IPS-15b (cell line): ENCODE data around the gene ACTR1A.

Source experiments
- H3K27me3 ChIP-seq: one replicate; pipeline ENCODE4 v1.6.1; 2013; ENCODE audit warnings: low read length; ENCODE audit not compliant: control insufficient read depth, insufficient read depth
- H3K36me3 ChIP-seq: one replicate; pipeline ENCODE4 v1.6.1; 2013; ENCODE audit warnings: low read length; ENCODE audit not compliant: control insufficient read depth, insufficient read depth
- H3K4me1 ChIP-seq: one replicate; pipeline ENCODE4 v1.6.1; 2013; ENCODE audit warnings: mild to moderate bottlenecking, low read length; ENCODE audit not compliant: control insufficient read depth, insufficient read depth
- H3K4me3 ChIP-seq: one replicate; pipeline ENCODE4 v1.5.1; 2013; ENCODE audit warnings: low read depth, low read length
- H3K9ac ChIP-seq: one replicate; pipeline ENCODE4 v1.6.1; 2013; ENCODE audit warnings: low read depth, mild to moderate bottlenecking, low read length
- H3K9me3 ChIP-seq: one replicate; pipeline ENCODE4 v1.6.1; 2013; ENCODE audit warnings: mild to moderate bottlenecking, low read length; ENCODE audit not compliant: control insufficient read depth, insufficient read depth

ACTR1A gene

DNA sequence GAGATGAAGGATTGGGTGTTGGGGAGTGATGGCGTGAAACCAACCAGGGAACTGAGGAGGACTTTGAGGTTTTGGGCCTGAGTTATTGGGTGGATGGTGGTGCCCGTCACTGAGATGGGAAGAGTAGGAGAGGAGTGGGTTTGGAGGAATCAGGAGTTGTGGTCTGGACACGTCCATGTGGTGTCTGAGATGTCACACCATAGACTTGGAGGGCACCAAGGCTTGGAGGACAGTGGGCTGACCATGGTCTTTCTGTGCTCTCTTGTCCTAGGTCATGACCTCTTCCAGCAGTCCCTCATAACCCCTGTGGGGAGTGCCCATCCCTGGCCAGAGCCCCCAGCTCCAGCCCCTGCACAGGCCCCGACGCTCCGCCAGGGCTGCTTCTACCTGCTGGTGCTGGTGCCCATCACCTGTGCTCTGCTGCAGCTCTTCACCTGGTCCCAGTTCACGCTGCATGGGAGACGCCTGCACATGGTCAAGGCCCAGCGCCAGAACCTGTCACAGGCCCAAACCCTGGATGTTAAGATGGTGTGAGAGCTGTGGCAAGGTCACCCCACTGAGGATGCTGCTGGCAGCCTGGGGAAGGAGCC, 27.0 kb downstream of the ACTR1A start:
- Histone ChIP-seq H3K36me3 (peaks cover 21% of the 10 kb centered on the region), H3K4me3 (no peak overlapping the region), H3K4me1 (no peaks in the 10 kb centered on the region), H3K9me3 (no peaks in the 10 kb centered on the region), H3K9ac (no peak overlapping the region), H3K27me3 (no peaks in the 10 kb centered on the region)

DNA sequence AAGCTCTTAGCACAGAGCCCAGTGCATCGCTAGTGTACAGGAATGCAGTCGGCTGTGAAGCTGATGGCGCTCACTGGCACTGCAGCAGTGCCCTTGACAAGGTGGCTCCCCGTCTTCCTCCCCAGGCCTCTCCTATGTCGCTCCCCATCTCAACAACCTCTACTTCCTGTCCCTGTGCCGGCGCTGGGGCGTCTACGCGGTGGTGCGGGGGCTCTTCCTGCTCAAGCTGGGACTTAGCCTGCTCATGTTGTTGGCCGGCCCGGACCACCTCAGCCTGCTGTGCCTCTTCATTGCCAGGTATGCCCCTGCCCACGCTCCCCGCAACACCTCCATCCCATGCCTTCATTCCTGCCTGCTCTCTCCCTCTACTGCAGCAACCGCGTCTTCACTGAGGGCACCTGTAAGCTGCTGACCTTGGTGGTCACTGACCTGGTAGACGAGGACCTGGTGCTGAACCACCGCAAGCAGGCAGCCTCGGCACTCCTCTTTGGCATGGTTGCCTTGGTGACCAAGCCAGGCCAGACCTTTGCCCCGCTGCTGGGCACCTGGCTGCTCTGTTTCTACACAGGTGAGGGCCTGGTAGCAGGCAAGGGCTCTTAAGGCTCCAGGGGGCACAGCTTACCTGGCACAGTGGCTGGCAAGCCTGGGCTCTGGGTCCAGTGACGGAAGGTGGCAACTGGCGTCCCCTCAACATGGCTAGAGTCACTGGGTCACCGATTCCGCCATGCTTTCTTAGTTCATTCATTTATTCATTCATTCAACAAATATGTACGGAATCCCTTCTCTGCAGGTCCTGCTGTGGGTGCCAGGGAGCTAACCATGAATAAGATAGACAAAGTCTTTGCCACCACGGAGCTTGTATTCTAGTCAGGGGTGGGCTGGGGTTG, 28.8 kb downstream of the ACTR1A start:
- no peak overlapping the region for H3K4me3 ChIP-seq
- peaks cover 22% of the 10 kb centered on the region for H3K36me3 ChIP-seq
- H3K4me1 ChIP-seq: no peaks in the 10 kb centered on the region
- no peaks in the 10 kb centered on the region for H3K27me3 ChIP-seq
- H3K9me3 ChIP-seq: no peaks in the 10 kb centered on the region
- H3K9ac ChIP-seq: no peak overlapping the region

DNA sequence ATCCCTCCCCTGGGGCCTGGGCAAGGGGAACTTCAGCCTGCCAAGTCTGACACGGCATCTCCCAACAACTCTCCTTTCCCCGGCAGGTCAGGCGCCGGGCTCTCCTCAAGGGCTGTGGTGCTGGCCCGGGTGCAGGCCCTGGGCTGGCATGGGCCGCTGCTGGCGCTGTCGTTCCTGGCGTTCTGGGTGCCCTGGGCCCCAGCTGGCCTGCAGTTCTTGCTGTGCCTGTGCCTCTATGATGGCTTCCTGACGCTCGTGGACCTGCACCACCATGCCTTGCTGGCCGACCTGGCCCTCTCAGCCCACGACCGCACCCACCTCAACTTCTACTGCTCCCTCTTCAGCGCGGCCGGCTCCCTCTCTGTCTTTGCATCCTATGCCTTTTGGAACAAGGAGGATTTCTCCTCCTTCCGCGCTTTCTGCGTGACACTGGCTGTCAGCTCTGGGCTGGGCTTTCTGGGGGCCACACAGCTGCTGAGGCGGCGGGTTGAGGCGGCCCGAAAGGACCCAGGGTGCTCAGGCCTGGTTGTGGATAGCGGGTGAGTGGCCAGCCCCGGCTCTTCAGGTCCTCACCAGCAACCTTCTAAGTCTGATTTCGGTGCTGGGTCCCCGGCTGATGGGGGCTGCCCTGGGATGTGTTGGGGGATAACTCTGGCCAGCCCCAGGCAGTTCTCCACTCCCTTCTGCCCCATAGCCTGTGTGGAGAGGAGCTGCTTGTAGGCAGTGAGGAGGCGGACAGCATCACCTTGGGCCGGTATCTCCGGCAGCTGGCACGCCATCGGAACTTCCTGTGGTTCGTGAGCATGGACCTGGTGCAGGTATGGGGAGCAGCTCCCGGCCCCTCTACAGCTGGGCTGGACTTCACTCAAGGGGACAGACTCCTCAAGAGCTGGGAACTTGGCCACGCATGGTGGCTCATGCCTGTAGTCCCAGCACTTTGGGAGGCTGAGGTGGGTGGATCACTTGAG, 31.6 kb downstream of the ACTR1A start:
- H3K36me3 ChIP-seq: peaks cover 25% of the 10 kb centered on the region

DNA sequence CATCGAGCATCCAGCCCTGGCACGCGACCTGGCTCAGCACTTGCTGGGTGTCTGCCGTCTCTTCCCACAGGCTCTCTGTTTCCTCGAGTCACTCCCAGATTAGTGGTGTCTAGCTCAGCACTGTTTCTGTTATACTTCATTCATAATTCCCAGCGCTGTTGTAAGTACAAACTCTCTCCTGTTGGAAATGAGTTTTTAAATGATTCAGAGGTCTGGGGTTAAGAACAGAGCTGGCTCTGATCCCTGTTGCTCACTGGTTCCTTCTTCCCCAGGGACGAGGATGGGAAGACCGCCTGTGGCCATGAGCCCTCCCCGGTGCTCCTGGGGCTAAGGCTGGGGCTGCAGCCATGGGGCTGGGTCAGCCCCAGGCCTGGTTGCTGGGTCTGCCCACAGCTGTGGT, 33.8 kb downstream of the ACTR1A start:
- H3K4me3 ChIP-seq: no peak overlapping the region
- H3K4me1 ChIP-seq: no peaks in the 10 kb centered on the region
- H3K27me3 ChIP-seq: no peaks in the 10 kb centered on the region
- peaks cover 17% of the 10 kb centered on the region for H3K36me3 ChIP-seq
- H3K9ac ChIP-seq: no peak overlapping the region
- no peaks in the 10 kb centered on the region for H3K9me3 ChIP-seq

More for the DNA sequence above, 31.6 kb downstream of the ACTR1A start:
- Histone ChIP-seq H3K9ac (no peak overlapping the region), H3K4me3 (no peak overlapping the region), H3K4me1 (no peaks in the 10 kb centered on the region), H3K9me3 (no peaks in the 10 kb centered on the region), H3K27me3 (no peaks in the 10 kb centered on the region)

DNA sequence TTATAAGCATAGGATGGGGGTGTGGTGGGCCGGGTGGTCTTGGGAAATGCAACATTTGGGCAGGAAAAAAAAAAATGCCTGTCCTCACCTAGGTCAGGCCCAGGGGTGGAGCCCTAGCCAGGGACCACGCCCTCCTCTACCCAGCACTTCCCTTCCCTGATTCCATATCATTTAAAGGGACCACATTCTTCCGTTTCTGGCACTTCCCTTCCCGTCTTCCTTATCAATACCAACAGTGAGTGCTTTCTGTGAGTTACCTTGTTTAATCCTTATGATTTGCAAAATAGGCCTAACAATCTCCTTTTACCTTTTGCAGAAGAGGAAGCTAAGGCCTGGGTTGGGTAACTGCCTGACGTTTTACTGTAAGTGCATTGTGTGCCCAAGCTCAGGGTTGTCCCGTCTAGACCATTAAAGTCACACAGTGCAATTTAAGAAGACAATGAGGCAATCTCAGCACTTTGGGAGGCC, 34.5 kb downstream of the ACTR1A start:
- H3K9ac ChIP-seq: no peak overlapping the region
- H3K9me3 ChIP-seq: no peaks in the 10 kb centered on the region
- no peak overlapping the region for H3K4me3 ChIP-seq
- no peaks in the 10 kb centered on the region for H3K4me1 ChIP-seq
- H3K27me3 ChIP-seq: no peaks in the 10 kb centered on the region
- H3K36me3 ChIP-seq: peaks cover 14% of the 10 kb centered on the region

DNA sequence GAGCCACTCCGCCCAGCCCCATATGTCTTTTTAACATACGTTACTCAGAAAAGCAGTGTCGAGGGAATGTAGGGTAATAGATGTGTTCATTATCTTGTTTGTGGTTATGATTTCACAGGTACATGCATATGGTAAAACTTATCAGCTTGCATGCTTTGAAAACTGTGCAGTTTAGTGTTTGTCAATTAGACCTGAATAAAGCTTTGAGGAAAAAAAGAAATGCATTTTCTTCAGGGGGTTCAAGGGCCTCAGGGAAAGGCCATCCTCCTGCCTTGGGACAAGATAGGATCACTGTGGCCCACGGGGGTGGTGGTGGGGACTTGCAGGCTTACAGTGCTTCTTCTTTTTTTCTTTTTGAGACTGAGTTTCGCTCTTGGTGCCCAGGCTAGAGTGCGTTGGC, 35.2 kb downstream of the ACTR1A start:
- Histone ChIP-seq H3K9ac (no peak overlapping the region), H3K9me3 (no peaks in the 10 kb centered on the region), H3K27me3 (no peaks in the 10 kb centered on the region), H3K36me3 (peaks cover 14% of the 10 kb centered on the region), H3K4me1 (peaks cover 2% of the 10 kb centered on the region), H3K4me3 (no peak overlapping the region)

DNA sequence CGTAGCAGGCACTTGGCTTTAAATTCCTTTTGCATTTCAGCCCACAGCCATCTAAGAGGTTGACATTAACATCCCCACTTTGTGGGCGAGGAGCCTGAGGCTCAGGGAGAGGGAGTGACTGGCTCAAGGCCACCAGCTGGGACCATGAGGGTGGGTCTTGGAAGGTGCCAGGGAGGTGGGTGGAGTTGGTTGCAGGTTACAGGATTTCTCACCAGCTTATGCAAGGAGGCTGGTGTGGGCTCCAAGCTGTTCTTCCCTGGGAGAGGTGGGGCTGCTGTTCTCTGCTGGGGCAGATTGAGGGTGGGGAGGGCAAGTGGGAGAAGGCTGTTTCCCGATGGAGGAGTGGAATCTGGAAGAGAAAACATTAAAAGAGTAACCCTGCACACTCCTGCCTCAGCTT, 37.0 kb downstream of the ACTR1A start:
- H3K36me3 ChIP-seq: peaks cover 9% of the 10 kb centered on the region
- no peak overlapping the region for H3K4me3 ChIP-seq
- no peak overlapping the region for H3K9ac ChIP-seq
- no peaks in the 10 kb centered on the region for H3K27me3 ChIP-seq
- H3K4me1 ChIP-seq: peaks cover 11% of the 10 kb centered on the region
- H3K9me3 ChIP-seq: no peaks in the 10 kb centered on the region

DNA sequence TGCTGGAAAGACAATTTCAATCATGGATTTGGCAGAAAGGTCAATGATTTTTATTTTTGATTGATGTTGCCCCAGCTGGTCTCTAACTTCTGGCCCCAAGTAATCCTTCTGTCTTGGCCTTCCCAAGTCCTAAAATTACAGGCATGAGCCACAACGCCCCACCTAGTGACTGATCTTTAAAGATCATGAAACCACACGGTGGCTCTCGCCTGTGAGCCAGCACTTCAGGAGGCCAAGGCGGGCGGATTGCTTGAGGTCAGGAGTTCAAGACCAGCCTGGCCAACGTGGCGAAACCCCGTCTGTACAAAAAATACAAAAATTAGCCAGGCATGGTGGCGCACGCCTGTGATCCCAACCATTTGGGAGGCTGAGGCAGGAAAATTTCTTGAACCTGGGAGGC, 38.5 kb downstream of the ACTR1A start:
- Histone ChIP-seq H3K27me3 (no peaks in the 10 kb centered on the region), H3K4me3 (no peak overlapping the region), H3K9ac (no peak overlapping the region), H3K4me1 (peaks cover 14% of the 10 kb centered on the region), H3K36me3 (peaks cover 6% of the 10 kb centered on the region), H3K9me3 (no peaks in the 10 kb centered on the region)

DNA sequence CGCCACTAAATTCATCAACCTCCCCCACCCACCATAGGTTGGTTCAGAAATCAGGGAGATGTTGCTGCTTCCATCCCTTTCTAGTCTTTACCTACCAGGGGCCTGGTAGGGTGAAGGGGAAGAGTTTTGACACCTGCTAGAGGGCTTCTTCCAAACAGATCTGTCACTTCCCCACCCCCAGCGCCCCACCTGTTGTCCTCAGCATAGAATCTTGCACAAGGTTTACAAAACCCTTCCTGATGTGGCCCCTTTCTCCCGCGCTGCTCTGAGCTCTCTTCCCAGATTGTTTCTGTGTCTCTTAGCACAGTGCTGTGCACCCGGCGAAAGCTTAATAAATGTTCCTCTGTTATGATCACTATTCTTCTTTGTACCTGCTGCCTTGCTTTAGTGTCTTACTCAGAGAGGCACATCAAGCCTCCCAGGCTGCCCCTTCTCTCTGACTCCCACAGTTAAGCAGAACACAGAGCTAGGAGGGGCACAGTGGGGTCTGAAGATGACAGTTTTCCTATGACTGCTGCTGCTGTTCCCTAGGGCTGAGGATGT, 39.9 kb downstream of the ACTR1A start:
- H3K4me3 ChIP-seq: peak overlapping the region; percentile 87
- no peaks in the 10 kb centered on the region for H3K9me3 ChIP-seq
- no peak overlapping the region for H3K9ac ChIP-seq

DNA sequence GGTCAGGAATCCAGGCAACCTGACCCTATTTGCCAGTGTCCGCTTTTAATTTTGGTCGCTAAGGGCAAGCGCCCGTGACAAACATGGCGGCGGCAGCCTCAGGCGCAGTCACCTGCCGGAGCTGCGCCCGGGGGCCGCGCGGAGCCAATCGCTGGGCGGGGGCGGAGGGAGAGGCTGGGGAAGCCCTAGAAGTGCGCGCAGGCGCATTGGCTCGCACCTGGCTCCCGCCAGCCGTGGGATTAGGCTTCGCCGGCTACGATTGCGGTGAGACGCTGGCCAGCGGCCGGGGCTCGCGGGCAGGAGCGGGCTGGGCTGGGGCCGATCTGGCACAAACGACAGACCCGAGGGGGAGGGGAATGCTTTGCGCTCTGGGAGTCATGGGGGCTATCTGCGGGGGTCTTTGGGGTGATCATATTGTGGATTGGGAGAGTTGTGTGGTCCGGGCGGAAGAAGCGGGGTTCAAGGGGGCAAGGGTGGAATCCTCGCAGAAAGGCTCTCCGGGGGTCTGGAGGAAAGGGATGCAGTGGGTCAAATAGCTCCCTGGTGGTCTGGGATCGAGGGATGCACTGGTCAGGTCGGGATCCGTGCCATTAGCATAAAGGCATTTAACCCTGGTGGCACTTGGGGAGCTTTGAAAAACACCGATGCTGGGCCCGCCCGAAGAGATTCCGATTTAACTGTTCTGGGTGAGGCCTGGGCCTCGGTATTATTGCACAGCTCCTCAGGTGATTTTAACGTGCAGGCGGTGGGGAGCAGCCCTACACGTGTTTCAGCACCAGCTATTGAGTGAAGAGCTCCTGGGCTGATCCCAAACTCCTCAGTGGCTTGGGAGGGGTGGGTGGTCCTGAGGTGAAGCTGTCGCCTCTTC, 41.1 kb downstream of the ACTR1A start:
- Histone ChIP-seq H3K27me3 (no peaks in the 10 kb centered on the region), H3K36me3 (peaks cover 2% of the 10 kb centered on the region), H3K4me1 (peaks cover 14% of the 10 kb centered on the region), H3K9ac (peak overlapping the region; percentile 37), H3K9me3 (no peaks in the 10 kb centered on the region), H3K4me3 (peak overlapping the region; percentile 87)

More for the DNA sequence above, 39.9 kb downstream of the ACTR1A start:
- Histone ChIP-seq H3K4me1 (peaks cover 14% of the 10 kb centered on the region), H3K36me3 (peaks cover 2% of the 10 kb centered on the region), H3K27me3 (no peaks in the 10 kb centered on the region)
